Adrenal gland (tissue), 12 donors: ENCODE measurements around the gene WASL. TPM values are rescaled to one million over a fixed set of nuclear protein-coding genes. Genes with fewer than 3 reads are reported as not detected.

Experiments used
- DNase-seq, 7 donors: peaks; one replicate each; pipeline ENCODE4 v3.0.0-alpha.2; 2019 to 2020
- H3K27ac ChIP-seq, 5 donors: fragments of 200-600 bp; sonication (generic) in 4 of 5; 1 replicate in 3 of 5; 2 replicates in 2 of 5; pipeline versions ENCODE4 v1.5.1 to v1.8.0; 2016 to 2020; ENCODE audit warnings: mild to moderate bottlenecking in 1 of 5
- H3K27me3 ChIP-seq: fragments of 200-600 bp; 2 replicates; pipeline ENCODE4 v1.8.0; 2021
- H3K36me3 ChIP-seq, 2 donors: fragments of 200-600 bp; replicated peaks in 1 of 2; 1 replicate in 1 of 2; 2 replicates in 1 of 2; pipeline versions ENCODE4 v1.5.1 to v1.8.0; 2018 to 2022
- H3K4me1 ChIP-seq, 2 donors: fragments of 200-600 bp; replicated peaks in 1 of 2; 1 replicate in 1 of 2; 2 replicates in 1 of 2; pipeline versions ENCODE4 v1.5.1 to v1.8.0; 2018 to 2021
- H3K4me3 ChIP-seq, 4 donors: fragments of 200-600 bp; sonication (generic) in 3 of 4; one replicate each; pipeline ENCODE4 v1.5.1; 2016 to 2018
- H3K9me3 ChIP-seq, 3 donors: fragments of 200-600 bp; sonication (generic) in 1 of 3; replicated peaks in 1 of 3; 1 replicate in 2 of 3; 2 replicates in 1 of 3; pipeline versions ENCODE4 v1.5.1 to v1.8.0; 2016 to 2021
- CTCF ChIP-seq, 6 experiments: fragments of 450-650 bp in 4 of 6; fragments of 200-600 bp in 2 of 6; sonication (generic) in 1 of 6; IDR thresholded peaks; 1 replicate in 5 of 6; 2 replicates in 1 of 6; pipeline versions ENCODE4 v1.5.1 to v1.8.0; 2016 to 2021; ENCODE audit warnings: antibody characterized with exemption in 6 of 6, mild to moderate bottlenecking in 2 of 6, moderate library complexity in 1 of 6
- POLR2A ChIP-seq, 2 donors: fragments of 450-650 bp; IDR thresholded peaks; one replicate each; pipeline ENCODE4 v1.6.1; 2017; ENCODE audit warnings: antibody characterized with exemption in 2 of 2, mild to moderate bottlenecking in 2 of 2, moderate library complexity in 1 of 2
- WGBS, 4 donors: extraction: QIAGEN DNeasy Blood & Tissue Kit in 2 of 4; methylation state at CpG; one replicate each; pipeline versions ENCODE4 v1.1.5 to v1.1.7; 2013 to 2017; 5-methylcytosine and 5-hydroxymethylcytosine counted together
- intact Hi-C, 2 donors: fragments of 100-400 bp; cut with DNase I; formaldehyde crosslinking; loops; one replicate each; pipeline versions ENCODE4 v1.14.1 to v1.15.0; 2022 to 2023
- polyA plus RNA-seq, 3 donors: library from polyadenylated mRNA; stranded (reverse); fragments of 200-250 nt in 2 of 3; fragments of 350-450 nt in 1 of 3; fragmentation: Illumina TruSeq in 1 of 3; extraction: RNeasy Lipid Tissue Mini Kit (QIAGEN cat#74804) in 1 of 3; gene quantifications; one replicate each; pipeline ENCODE4 v1.2.3, GENCODE V29; 2013 to 2014
- total RNA-seq, 9 donors: library from RNA; depleted of rRNA in 4 of 9; stranded (reverse); fragments of >200 nt in 4 of 9; fragments of 120-200 nt in 1 of 9; fragmentation: NEBNext Ultra II Directional in 1 of 9; extraction: Animal tissue kit (Norgen Biotek cat#: 25700) in 1 of 9; gene quantifications; one replicate each; pipeline versions ENCODE4 v1.1.0 to v1.2.4, GENCODE V29; 2013 to 2023
- donor health status: healthy with polysubstance abuse.
- donor health status: Bipolar disorder and iron deficiency.
- donor health status: DM: yes; HTN: yes; CAD: no.
- donor health status: DM: no; HTN: no; CAD: no.
- donor health status: DM: no; HTN: no; CAD: no.
- donor health status: DM: yes; HTN: yes; CAD: no.

The WASL gene
- total and polyA plus RNA-seq, 12 donors = 12.2 to 52.1 (median 33.1) TPM

DNA sequence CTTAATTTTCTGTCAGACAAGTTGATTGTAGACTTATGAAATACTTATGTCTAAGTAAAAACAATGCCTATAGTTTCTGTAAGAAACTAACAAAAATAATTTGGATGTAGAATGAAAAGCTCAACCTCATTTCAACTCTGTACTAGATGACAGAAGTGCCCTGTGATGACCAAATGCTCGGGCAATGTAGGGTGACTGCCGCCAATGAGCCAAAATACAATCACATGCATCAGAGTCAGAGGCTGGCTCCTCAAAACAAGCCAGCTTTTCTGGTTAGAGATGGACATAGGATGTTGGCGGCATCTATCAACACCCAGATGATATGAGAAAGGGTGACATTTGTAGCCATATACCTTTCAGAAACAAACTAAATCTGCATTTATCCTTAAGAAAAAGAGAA, 69.2 kb downstream of the WASL start:
- H3K27ac ChIP-seq = no peak overlapping the region
- intact Hi-C loops = loop anchor here (10.0 kb wide), 1 partner anchor 185 kb away; no protein-coding TSS in a partner anchor
- peaks cover 0 to 10% of the 10 kb centered on the region in 2 donors for H3K36me3 ChIP-seq
- no peaks in the 10 kb centered on the region for H3K27me3 ChIP-seq
- TF ChIP-seq CTCF (IDR thresholded peaks at IDR 0.05) = no peak
- TF ChIP-seq POLR2A (IDR thresholded peaks at IDR 0.05) = no peak
- no peaks in the 10 kb centered on the region for H3K9me3 ChIP-seq
- no peak for DNase-seq
- H3K4me3 ChIP-seq = no peak overlapping the region
- H3K4me1 ChIP-seq = peaks cover 13 to 20% of the 10 kb centered on the region in 2 donors
- 86 to 95% (median 93%) methylated on average over 3 of the region's 3 CpGs for WGBS, 4 donors

DNA sequence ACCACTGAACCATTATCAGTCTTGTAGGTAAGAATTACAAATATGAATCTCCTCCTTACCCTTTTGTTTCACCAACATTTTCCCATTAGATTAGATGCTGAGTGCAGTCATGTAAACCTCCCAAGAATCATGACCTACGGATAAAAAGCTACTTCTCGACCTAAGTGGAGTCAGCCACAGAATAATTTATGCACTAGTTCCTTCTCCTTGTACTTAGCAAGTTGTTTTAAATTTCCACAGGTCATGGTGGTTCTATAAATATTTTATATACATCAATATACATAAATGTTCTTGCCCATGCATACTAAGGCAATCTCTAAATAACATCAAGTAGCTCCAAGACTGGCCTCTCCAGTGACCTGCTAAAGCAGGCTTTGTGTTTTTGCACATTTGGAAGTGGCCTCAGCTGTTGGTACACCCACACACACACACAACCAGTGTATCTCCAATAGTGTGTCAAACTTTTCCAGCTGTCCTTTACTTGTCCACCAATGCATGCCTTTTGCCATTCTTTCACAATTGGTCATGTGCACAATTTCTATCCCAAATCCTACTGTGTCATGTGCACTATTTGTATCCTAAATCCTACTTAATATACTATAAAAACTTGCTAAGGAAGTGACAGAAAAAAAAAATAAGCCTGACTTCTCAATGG, 71.6 kb downstream of the WASL start:
- intact Hi-C loops = loop anchor here in 1 of 2 donors (10.0 kb wide), 1 partner anchor 188 kb away; no protein-coding TSS in a partner anchor
- Histone ChIP-seq H3K36me3 (peaks cover 0 to 3% of the 10 kb centered on the region in 2 donors), H3K9me3 (no peaks in the 10 kb centered on the region), H3K27ac (no peak overlapping the region), H3K27me3 (no peaks in the 10 kb centered on the region), H3K4me1 (peaks cover 13 to 30% of the 10 kb centered on the region in 2 donors), H3K4me3 (no peak overlapping the region)
- 83 to 95% (median 91%) methylated on average over 2 of the region's 2 CpGs for WGBS, 4 donors
- no peak for DNase-seq
- TF ChIP-seq POLR2A (IDR thresholded peaks at IDR 0.05) (no peak), CTCF (IDR thresholded peaks at IDR 0.05) (no peak)

DNA sequence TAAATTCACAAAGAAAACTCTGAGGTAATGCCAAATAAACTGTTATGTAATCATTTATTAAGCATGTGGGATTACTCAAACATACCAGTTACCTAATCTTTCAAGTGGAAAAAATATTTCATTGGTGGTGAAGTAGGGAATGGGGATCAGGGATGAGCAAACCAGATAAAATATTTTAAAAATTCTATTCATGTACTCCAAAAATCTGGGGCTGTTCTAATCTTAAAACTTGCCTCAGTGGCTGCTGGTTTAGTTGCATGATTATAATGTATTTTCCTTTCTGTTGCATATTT, 73.7 kb downstream of the WASL start:
- no peak overlapping the region for H3K4me3 ChIP-seq
- peaks cover 0 to 3% of the 10 kb centered on the region in 2 donors for H3K36me3 ChIP-seq
- H3K27me3 ChIP-seq = no peaks in the 10 kb centered on the region
- intact Hi-C loops = loop anchor here in 1 of 2 donors (10.0 kb wide), 1 partner anchor 190 kb away; no protein-coding TSS in a partner anchor
- TF ChIP-seq POLR2A (IDR thresholded peaks at IDR 0.05) (no peak), CTCF (IDR thresholded peaks at IDR 0.05) (no peak)
- peaks cover 0 to 16% of the 10 kb centered on the region in 2 donors for H3K4me1 ChIP-seq
- no peak for DNase-seq
- H3K9me3 ChIP-seq = no peaks in the 10 kb centered on the region
- peak overlapping the region in 1 of 5 donors; percentile 24 for H3K27ac ChIP-seq

GRCh38 chr7:123674399-123675180, 74.2 kb downstream of the WASL start:
- TF ChIP-seq CTCF (IDR thresholded peaks at IDR 0.05) (no peak), POLR2A (IDR thresholded peaks at IDR 0.05) (no peak)
- Histone ChIP-seq H3K27ac (no peak overlapping the region), H3K27me3 (no peaks in the 10 kb centered on the region), H3K36me3 (peaks cover 0 to 3% of the 10 kb centered on the region in 2 donors), H3K9me3 (no peaks in the 10 kb centered on the region), H3K4me1 (peaks cover 0 to 16% of the 10 kb centered on the region in 2 donors), H3K4me3 (no peak overlapping the region)
- 25 to 42% (median 35%) methylated on average over 2 of the region's 2 CpGs for WGBS, 4 donors
- intact Hi-C loops = loop anchor here in 1 of 2 donors (10.0 kb wide), 1 partner anchor 190 kb away; no protein-coding TSS in a partner anchor
- no peak for DNase-seq
